ENCODE results near the gene ATP2A3. TPM values are rescaled to one million over a fixed set of nuclear protein-coding genes. Genes with fewer than 3 reads are reported as not detected.

The ATP2A3 gene
- total RNA-seq, 4 donors from 2014 or later: 0.89 to 1.4 (median 0.98) TPM

- Histone ChIP-seq H3K4me3 (no peak overlapping the region), H3K36me3 (no peaks in the 10 kb centered on the region), H3K27me3 (no peaks in the 10 kb centered on the region), H3K4me1 (no peaks in the 10 kb centered on the region), H3K9me3 (no peaks in the 10 kb centered on the region), H3K27ac (no peak overlapping the region)
- DNase-seq (no peak), ATAC-seq (no peak)
- in situ Hi-C loops (cut with MboI; ENCODE audit: low sequenced_read_pairs in 4 of 4) (no loop called here), intact Hi-C loops (cut with DNase I; ENCODE audit: low total_unique reads) (no loop called here)
- TF ChIP-seq, protein P1, sequence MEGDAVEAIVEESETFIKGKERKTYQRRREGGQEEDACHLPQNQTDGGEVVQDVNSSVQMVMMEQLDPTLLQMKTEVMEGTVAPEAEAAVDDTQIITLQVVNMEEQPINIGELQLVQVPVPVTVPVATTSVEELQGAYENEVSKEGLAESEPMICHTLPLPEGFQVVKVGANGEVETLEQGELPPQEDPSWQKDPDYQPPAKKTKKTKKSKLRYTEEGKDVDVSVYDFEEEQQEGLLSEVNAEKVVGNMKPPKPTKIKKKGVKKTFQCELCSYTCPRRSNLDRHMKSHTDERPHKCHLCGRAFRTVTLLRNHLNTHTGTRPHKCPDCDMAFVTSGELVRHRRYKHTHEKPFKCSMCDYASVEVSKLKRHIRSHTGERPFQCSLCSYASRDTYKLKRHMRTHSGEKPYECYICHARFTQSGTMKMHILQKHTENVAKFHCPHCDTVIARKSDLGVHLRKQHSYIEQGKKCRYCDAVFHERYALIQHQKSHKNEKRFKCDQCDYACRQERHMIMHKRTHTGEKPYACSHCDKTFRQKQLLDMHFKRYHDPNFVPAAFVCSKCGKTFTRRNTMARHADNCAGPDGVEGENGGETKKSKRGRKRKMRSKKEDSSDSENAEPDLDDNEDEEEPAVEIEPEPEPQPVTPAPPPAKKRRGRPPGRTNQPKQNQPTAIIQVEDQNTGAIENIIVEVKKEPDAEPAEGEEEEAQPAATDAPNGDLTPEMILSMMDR (IDR thresholded peaks at IDR 0.05 in 4 of 5, conservative IDR thresholded peaks at IDR 0.05 in 1 of 5): no peak
- TF ChIP-seq POLR2A (IDR thresholded peaks at IDR 0.05): no peak
These were observed 37.2 kb downstream of the ATP2A3 start for GRCh38 chr17:3926860-3927627.

DNA sequence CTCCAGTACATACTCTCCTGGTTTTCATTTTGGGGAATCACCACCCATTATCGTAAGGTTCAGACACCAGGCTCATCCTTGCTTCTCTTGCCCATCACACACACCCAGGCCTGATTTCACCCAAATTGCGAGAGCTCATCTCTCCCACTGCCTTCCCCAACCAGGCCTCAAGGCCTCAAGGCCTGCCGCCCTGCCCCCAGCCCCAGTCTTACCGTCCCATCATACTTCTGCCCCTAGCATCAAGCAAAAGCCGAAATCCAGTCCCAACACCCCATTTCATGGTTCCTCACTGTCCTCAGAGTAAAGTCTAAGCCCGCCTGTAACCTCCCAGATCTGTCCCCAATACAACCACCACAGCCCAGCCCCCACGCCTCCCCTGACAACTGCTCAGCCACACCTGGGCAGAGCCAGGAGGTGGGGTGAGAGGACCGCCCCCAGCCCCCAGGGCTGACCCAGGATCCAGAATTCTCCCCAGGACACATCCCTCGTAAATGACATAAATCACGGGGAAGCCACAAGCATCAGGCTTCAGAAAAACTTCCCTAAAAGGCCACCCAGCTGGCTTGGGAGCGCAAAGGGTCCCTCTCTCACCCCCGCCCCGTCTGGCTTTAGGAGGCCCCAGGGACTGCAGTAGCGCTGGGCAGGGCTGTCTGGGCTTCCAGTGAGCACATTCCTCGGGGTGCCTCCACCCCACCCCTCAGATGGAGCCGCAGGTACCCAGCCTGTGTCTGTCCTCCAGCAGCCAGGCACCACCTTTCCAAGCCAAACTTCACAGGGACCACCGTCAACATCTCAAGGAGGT, 38.4 kb downstream of the ATP2A3 start:
- Histone ChIP-seq H3K27ac (no peak overlapping the region), H3K36me3 (no peaks in the 10 kb centered on the region)

GRCh38 chr17:3924512-3925350, 39.5 kb downstream of the ATP2A3 start:
- TF ChIP-seq, protein P1 (IDR thresholded peaks at IDR 0.05 in 4 of 5, conservative IDR thresholded peaks at IDR 0.05 in 1 of 5): no peak
- no peak for TF ChIP-seq POLR2A (IDR thresholded peaks at IDR 0.05)
- ATAC-seq (no peak), DNase-seq (no peak)
- no peaks in the 10 kb centered on the region for H3K27me3 ChIP-seq
- no peaks in the 10 kb centered on the region for H3K36me3 ChIP-seq
- no peaks in the 10 kb centered on the region for H3K4me1 ChIP-seq
- no peaks in the 10 kb centered on the region for H3K9me3 ChIP-seq
- no peak overlapping the region for H3K27ac ChIP-seq
- in situ Hi-C loops (cut with MboI; ENCODE audit: low sequenced_read_pairs in 4 of 4): no loop called here
- intact Hi-C loops (cut with DNase I; ENCODE audit: low total_unique reads): no loop called here
- H3K4me3 ChIP-seq: no peak overlapping the region

More for the DNA sequence above, 38.4 kb downstream of the ATP2A3 start:
- no peak for ATAC-seq
- DNase-seq: no peak
- in situ Hi-C loops (cut with MboI; ENCODE audit: low sequenced_read_pairs in 4 of 4): no loop called here
- TF ChIP-seq, protein P1 (IDR thresholded peaks at IDR 0.05 in 4 of 5, conservative IDR thresholded peaks at IDR 0.05 in 1 of 5): no peak
- TF ChIP-seq POLR2A (IDR thresholded peaks at IDR 0.05): no peak
- Histone ChIP-seq H3K9me3 (no peaks in the 10 kb centered on the region), H3K4me1 (no peaks in the 10 kb centered on the region), H3K27me3 (no peaks in the 10 kb centered on the region), H3K4me3 (no peak overlapping the region)
- intact Hi-C loops (cut with DNase I; ENCODE audit: low total_unique reads): no loop called here

DNA sequence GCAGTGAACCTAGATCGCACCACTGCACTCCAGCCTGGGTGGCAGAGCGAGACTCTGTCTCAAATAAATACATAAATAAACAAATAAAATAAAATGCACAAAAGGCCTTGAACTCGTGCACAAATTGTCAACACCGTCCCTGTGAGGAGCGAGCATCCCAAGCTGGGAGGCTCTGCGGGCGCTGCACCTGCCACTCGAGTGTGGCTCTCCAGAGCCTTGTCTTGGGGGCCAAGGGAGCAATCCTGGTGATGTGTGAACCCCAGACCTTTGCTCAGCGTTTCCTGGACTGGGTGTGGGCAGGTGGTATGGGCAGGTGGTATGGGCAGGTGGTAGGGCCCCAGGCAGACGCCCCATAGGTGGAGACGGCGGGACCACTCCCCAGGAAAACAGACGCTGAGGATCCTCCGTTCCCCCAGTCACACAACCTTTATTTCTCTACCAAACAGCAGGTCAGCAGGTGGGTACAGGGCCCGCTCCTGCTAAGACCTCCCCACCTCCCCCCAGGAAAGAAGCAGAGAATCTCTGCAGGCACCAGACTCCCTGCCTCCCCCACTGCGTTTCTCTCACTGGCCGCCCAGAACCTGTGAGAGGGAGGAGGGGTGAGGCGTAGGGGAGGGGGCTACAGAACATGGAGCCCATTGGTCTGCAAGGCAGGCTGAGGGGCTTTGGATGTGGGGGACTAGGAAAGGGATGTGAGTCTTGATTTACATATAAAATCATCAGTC, 40.6 kb downstream of the ATP2A3 start:
- no peak for ATAC-seq
- no peaks in the 10 kb centered on the region for H3K36me3 ChIP-seq
- no peak for TF ChIP-seq POLR2A (IDR thresholded peaks at IDR 0.05)
- TF ChIP-seq, protein P1 (IDR thresholded peaks at IDR 0.05 in 4 of 5, conservative IDR thresholded peaks at IDR 0.05 in 1 of 5): no peak
- H3K9me3 ChIP-seq: no peaks in the 10 kb centered on the region
- intact Hi-C loops (cut with DNase I; ENCODE audit: low total_unique reads): no loop called here
- H3K4me1 ChIP-seq: no peaks in the 10 kb centered on the region
- H3K4me3 ChIP-seq: no peak overlapping the region
- in situ Hi-C loops (cut with MboI; ENCODE audit: low sequenced_read_pairs in 4 of 4): no loop called here
- no peaks in the 10 kb centered on the region for H3K27me3 ChIP-seq
- H3K27ac ChIP-seq: no peak overlapping the region
- DNase-seq: no peak

All from gastrocnemius medialis (tissue), 4 donors.